WERI-Rb-1 (cell line): ENCODE data around the gene RRBP1.
"Not testable (repeated sequence)": the region's sequence is repeated elsewhere in the genome, so short reads cannot be mapped to it uniquely, and the experiment has no call there.

Experiments
- DNase-seq: peaks from one replicate; pipeline ENCODE4 v3.0.0-alpha.2; 2020
- H3K27ac ChIP-seq: fragments of 250-450 bp; sonication (Bioruptor Pico); 2 replicates; pipeline ENCODE4 v1.5.1; 2020; ENCODE audit warnings: mild to moderate bottlenecking, moderate library complexity
- H3K27me3 ChIP-seq: fragments of 250-450 bp; sonication (Bioruptor Pico); 2 replicates; pipeline ENCODE4 v1.5.1; 2021; ENCODE audit warnings: mild to moderate bottlenecking, low read depth, moderate library complexity; ENCODE audit not compliant: insufficient read depth, severe bottlenecking
- H3K36me3 ChIP-seq: fragments of 250-450 bp; sonication (Bioruptor Pico); 2 replicates; pipeline ENCODE4 v1.5.1; 2020; ENCODE audit warnings: mild to moderate bottlenecking, moderate library complexity
- H3K4me3 ChIP-seq: 2 replicates; pipeline ENCODE4 v1.5.1; 2011; ENCODE audit warnings: low read depth, mild to moderate bottlenecking, control low read depth, low read length
- H3K9me3 ChIP-seq: fragments of 250-450 bp; sonication (Bioruptor Pico); 2 replicates; pipeline ENCODE4 v1.5.1; 2021; ENCODE audit warnings: mild to moderate bottlenecking, moderate library complexity; ENCODE audit not compliant: severe bottlenecking
- CTCF ChIP-seq: IDR thresholded peaks from 2 replicates; pipeline ENCODE4 v1.5.1; 2011; ENCODE audit warnings: low read depth, mild to moderate bottlenecking, control low read depth, inconsistent platforms, low read length

RRBP1 gene

GRCh38 chr20:17662333-17663039 is 19.6 kb downstream of the RRBP1 start:
- TF ChIP-seq CTCF: no peak
- no peak overlapping the region for H3K4me3 ChIP-seq
- DNase-seq: no peak
- H3K36me3 ChIP-seq: peaks cover 16% of the 10 kb centered on the region
- no peak overlapping the region for H3K27ac ChIP-seq
- no peaks in the 10 kb centered on the region for H3K27me3 ChIP-seq
- H3K9me3 ChIP-seq: peaks cover 6% of the 10 kb centered on the region

GRCh38 chr20:17661121-17661744 is 20.8 kb downstream of the RRBP1 start:
- Histone ChIP-seq H3K36me3 (peaks cover 16% of the 10 kb centered on the region), H3K27ac (no peak overlapping the region), H3K4me3 (no peak overlapping the region), H3K9me3 (peaks cover 6% of the 10 kb centered on the region), H3K27me3 (no peaks in the 10 kb centered on the region)
- no peak for TF ChIP-seq CTCF
- no peak for DNase-seq

GRCh38 chr20:17660667-17661066 is 21.4 kb downstream of the RRBP1 start:
- no peak overlapping the region for H3K4me3 ChIP-seq
- DNase-seq: no peak

GRCh38 chr20:17659801-17660200 is 22.2 kb downstream of the RRBP1 start:
- Histone ChIP-seq H3K9me3 (peaks cover 6% of the 10 kb centered on the region), H3K27me3 (no peaks in the 10 kb centered on the region), H3K27ac (no peak overlapping the region), H3K36me3 (peaks cover 16% of the 10 kb centered on the region), H3K4me3 (no peak overlapping the region)
- TF ChIP-seq CTCF: 0 out of 2 replicates have a peak, but pooled peaks have one; percentile 20
- no peak for DNase-seq

More at GRCh38 chr20:17660667-17661066, 21.4 kb downstream of the RRBP1 start:
- Histone ChIP-seq H3K9me3 (peaks cover 6% of the 10 kb centered on the region), H3K36me3 (peaks cover 16% of the 10 kb centered on the region), H3K27ac (no peak overlapping the region), H3K27me3 (no peaks in the 10 kb centered on the region)
- no peak for TF ChIP-seq CTCF

- not testable (repeated sequence) for H3K4me3 ChIP-seq, H3K27ac ChIP-seq, H3K27me3 ChIP-seq, H3K9me3 ChIP-seq, DNase-seq
- peaks cover 16% of the 10 kb centered on the region for H3K36me3 ChIP-seq
These were observed 22.7 kb downstream of the RRBP1 start for GRCh38 chr20:17659344-17659743.

- no peak overlapping the region for H3K27ac ChIP-seq
- no peak for DNase-seq
- no peak for TF ChIP-seq CTCF
- H3K9me3 ChIP-seq: peaks cover 6% of the 10 kb centered on the region
- no peak overlapping the region for H3K4me3 ChIP-seq
- peaks cover 16% of the 10 kb centered on the region for H3K36me3 ChIP-seq
- H3K27me3 ChIP-seq: no peaks in the 10 kb centered on the region
These were observed 23.4 kb downstream of the RRBP1 start for GRCh38 chr20:17658648-17658993.
